ENCODE results near the gene UGT1A10.

Gene UGT1A10

DNA sequence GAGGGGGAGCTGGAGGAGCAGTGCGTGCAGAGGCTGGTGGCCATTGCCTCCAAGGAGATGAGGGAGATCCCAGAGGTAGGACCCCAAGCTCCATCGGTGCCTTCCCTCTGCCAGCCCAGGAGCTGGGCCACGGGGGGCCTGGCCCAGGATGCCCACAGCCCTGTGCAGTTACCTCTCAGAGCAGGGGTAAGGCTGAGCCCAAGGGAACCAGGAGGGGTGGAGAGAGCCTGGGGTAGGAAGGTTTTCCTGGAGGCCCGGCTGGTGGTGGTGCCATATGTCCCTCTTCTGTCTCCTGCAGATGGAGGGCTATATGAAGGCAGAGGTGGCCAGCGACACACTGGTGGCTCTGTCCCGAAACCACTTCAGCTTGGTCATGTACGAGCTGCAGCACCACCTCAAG, 153.3 kb downstream of the UGT1A10 start:
- Histone ChIP-seq H3K79me2 (ENCODE audit: insufficient read depth, low read length) (no peaks in the 10 kb centered on the region), H3K9me2 (replicated peaks; ENCODE audit: low read depth, low read length) (no peaks in the 10 kb centered on the region), H3K4me3 (ENCODE audit: low read length, poor library complexity, severe bottlenecking) (no peak overlapping the region), H4K20me1 (ENCODE audit: insufficient read depth, low read length, poor library complexity, severe bottlenecking) (no peaks in the 10 kb centered on the region), H3K9ac (ENCODE audit: low read depth, low read length, poor library complexity, severe bottlenecking) (no peak overlapping the region), H3K4me1 (ENCODE audit: insufficient read depth, low read length, poor library complexity, severe bottlenecking) (no peaks in the 10 kb centered on the region), H3K4me2 (ENCODE audit: low read depth, low read length, poor library complexity, severe bottlenecking) (no peak overlapping the region), H2AFZ (ENCODE audit: low read length) (no peak overlapping the region), H3F3A (ENCODE audit: low read depth) (no peaks in the 10 kb centered on the region), H3K27me3 (ENCODE audit: insufficient read depth, low read length, poor library complexity, severe bottlenecking) (no peaks in the 10 kb centered on the region), H3K9me3 (ENCODE audit: insufficient read depth, low read depth, low read length) (no peaks in the 10 kb centered on the region), H3K36me3 (ENCODE audit: insufficient read depth, low read length) (no peaks in the 10 kb centered on the region)
- no peak for TF ChIP-seq EZH2phosphoT487 (IDR thresholded peaks at IDR 0.05; ENCODE audit: borderline replicate concordance)
- TF ChIP-seq, protein P1, sequence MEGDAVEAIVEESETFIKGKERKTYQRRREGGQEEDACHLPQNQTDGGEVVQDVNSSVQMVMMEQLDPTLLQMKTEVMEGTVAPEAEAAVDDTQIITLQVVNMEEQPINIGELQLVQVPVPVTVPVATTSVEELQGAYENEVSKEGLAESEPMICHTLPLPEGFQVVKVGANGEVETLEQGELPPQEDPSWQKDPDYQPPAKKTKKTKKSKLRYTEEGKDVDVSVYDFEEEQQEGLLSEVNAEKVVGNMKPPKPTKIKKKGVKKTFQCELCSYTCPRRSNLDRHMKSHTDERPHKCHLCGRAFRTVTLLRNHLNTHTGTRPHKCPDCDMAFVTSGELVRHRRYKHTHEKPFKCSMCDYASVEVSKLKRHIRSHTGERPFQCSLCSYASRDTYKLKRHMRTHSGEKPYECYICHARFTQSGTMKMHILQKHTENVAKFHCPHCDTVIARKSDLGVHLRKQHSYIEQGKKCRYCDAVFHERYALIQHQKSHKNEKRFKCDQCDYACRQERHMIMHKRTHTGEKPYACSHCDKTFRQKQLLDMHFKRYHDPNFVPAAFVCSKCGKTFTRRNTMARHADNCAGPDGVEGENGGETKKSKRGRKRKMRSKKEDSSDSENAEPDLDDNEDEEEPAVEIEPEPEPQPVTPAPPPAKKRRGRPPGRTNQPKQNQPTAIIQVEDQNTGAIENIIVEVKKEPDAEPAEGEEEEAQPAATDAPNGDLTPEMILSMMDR (conservative IDR thresholded peaks at IDR 0.05; ENCODE audit: low read length): no peak

DNA sequence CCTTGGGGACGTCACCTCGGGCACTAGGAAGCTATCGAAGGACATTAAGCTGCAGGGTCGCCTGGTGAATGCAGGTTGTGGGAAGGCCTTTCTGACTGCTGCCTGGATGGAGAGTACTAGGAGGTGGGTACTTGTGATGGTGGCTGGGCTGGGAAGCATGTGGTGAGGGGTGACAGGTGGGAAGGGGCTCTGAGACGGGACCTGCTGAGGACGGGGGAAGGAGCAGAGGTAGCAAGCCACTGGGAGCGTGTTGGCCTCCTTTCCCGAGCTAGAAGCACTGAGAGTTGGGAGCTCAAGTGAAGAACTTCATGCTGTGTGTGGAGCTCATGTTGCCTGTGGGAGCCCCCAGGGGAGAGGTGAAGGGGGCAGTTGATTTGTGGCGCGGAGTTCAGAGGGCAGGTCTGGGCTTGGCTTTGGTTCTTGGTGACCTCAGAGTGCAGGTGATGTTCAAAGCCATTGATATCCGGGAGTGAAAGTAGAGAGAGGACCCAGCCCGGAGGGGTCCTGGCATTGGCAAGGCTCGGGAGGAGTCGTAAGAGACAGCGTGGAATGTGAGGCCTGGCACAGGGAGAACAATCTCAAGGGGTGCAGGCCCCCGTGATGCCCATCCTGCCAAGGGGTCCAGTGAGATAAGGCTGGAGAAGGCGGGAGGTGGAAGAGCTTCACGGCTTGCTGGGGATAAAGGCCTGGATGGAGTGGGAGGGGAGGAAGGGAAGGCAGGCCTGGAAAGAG, 155.1 kb downstream of the UGT1A10 start:
- Histone ChIP-seq H3K36me3 (ENCODE audit: insufficient read depth, low read length) (no peaks in the 10 kb centered on the region), H3K9ac (ENCODE audit: low read depth, low read length, poor library complexity, severe bottlenecking) (no peak overlapping the region), H3K27me3 (ENCODE audit: insufficient read depth, low read length, poor library complexity, severe bottlenecking) (no peaks in the 10 kb centered on the region), H3F3A (ENCODE audit: low read depth) (no peaks in the 10 kb centered on the region), H3K79me2 (ENCODE audit: insufficient read depth, low read length) (no peaks in the 10 kb centered on the region), H3K9me3 (ENCODE audit: insufficient read depth, low read depth, low read length) (no peaks in the 10 kb centered on the region), H3K4me2 (ENCODE audit: low read depth, low read length, poor library complexity, severe bottlenecking) (no peak overlapping the region), H3K4me1 (ENCODE audit: insufficient read depth, low read length, poor library complexity, severe bottlenecking) (no peaks in the 10 kb centered on the region), H2AFZ (ENCODE audit: low read length) (no peak overlapping the region), H4K20me1 (ENCODE audit: insufficient read depth, low read length, poor library complexity, severe bottlenecking) (no peaks in the 10 kb centered on the region), H3K4me3 (ENCODE audit: low read length, poor library complexity, severe bottlenecking) (no peak overlapping the region), H3K9me2 (replicated peaks; ENCODE audit: low read depth, low read length) (no peaks in the 10 kb centered on the region)
- TF ChIP-seq, protein P1 (conservative IDR thresholded peaks at IDR 0.05; ENCODE audit: low read length): no peak
- no peak for TF ChIP-seq EZH2phosphoT487 (IDR thresholded peaks at IDR 0.05; ENCODE audit: borderline replicate concordance)

DNA sequence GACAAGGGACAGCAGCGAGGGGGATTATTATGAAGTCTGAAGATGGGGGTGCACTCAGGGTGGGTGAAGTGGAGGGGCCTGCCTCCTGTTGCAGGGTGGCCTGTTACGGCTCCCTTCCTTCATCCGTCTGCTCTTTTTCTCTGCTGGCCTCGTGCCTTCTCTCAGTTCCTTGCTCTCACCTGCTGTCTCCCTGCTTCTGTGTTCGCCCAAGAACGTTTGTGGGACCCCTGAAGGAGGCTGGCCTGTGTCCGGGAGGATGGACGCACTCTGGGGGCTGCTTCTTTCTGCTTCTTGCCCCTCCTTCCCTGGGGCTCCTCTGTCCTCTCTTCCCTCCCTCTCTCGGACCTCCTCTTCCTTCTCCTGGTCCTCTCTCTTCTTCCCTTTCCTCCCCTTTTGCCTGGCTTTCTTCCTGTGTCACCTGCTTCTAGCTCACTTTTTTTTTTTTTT, 155.7 kb downstream of the UGT1A10 start:
- Histone ChIP-seq H3K4me1 (ENCODE audit: insufficient read depth, low read length, poor library complexity, severe bottlenecking) (no peaks in the 10 kb centered on the region), H3K4me2 (ENCODE audit: low read depth, low read length, poor library complexity, severe bottlenecking) (no peak overlapping the region), H3K9me2 (replicated peaks; ENCODE audit: low read depth, low read length) (no peaks in the 10 kb centered on the region), H3K79me2 (ENCODE audit: insufficient read depth, low read length) (no peaks in the 10 kb centered on the region), H3K4me3 (ENCODE audit: low read length, poor library complexity, severe bottlenecking) (no peak overlapping the region), H3K36me3 (ENCODE audit: insufficient read depth, low read length) (no peaks in the 10 kb centered on the region), H3K9ac (ENCODE audit: low read depth, low read length, poor library complexity, severe bottlenecking) (no peak overlapping the region), H4K20me1 (ENCODE audit: insufficient read depth, low read length, poor library complexity, severe bottlenecking) (no peaks in the 10 kb centered on the region), H3K27me3 (ENCODE audit: insufficient read depth, low read length, poor library complexity, severe bottlenecking) (no peaks in the 10 kb centered on the region), H3K9me3 (ENCODE audit: insufficient read depth, low read depth, low read length) (no peaks in the 10 kb centered on the region), H3F3A (ENCODE audit: low read depth) (no peaks in the 10 kb centered on the region), H2AFZ (ENCODE audit: low read length) (no peak overlapping the region)
- TF ChIP-seq EZH2phosphoT487 (IDR thresholded peaks at IDR 0.05; ENCODE audit: borderline replicate concordance): no peak
- TF ChIP-seq, protein P1 (conservative IDR thresholded peaks at IDR 0.05; ENCODE audit: low read length): no peak

All from Loucy (cell line).